HG03066 (cell line): Measurements from ENCODE around the gene MC4R.

ENCODE experiments used
- ATAC-seq: cut with Tn5 transposase; IDR thresholded peaks from one replicate; pipeline ENCODE4 v1.9.1; 2021; ENCODE audit warnings: low read depth; ENCODE audit not compliant: unreplicated experiment

MC4R gene

DNA sequence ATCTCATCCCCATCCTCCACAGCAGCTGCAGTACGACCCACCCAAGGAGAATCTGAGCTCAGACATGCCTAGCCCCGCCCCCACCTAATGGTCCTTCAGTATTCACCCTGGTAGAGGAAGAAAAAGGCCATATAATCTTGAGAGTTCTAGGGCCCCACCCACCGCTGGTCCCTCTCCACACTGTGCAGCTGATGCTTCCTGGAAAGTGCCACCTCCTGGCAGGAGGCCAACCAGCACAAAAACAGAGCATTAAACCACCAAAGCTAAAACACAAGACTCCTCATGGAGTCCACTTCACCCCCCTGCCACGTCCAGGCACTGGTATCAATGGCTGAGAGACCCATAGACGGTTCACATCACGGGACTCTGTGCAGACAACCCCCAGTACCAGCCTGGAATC lies 40.7 kb downstream of the MC4R start:
- no peak for ATAC-seq

DNA sequence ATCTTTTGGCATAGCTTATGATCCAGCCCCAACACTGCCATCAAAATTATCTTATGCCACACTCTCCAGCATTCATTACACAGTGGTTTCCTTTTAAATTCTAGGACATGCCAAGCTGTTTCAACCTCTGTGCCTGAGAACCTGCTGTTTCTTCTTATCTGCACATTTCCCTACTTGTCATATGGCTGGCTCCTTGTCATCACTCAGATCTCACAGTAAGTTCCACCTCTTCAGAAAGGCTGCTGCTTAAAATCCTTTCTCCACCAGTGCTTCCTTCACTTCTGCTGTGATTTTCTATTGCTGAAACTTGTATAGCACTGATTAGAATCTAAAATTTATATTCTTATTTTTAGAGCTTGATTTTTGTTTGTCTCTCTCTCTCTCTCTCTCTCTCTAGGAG lies 43.4 kb downstream of the MC4R start:
- ATAC-seq: no peak

DNA sequence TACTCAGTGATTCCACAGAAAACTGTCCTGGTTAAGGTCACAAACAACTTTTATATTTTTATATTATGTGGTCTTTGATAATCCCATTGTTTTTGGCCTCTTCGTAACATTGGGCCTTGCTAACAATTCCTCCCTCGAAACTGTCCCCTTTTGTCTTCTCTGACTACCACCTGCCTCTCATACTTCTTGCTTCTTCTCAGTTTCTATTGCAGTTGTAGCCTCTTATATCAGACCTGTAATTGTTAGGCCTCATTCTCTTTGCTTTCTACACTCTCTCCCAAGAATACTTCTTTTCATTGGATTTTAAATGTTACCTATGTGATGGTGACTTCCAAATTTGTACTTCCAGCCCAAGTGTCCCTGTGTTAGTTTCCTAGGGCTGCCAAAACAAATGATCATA lies 44.7 kb downstream of the MC4R start:
- ATAC-seq: no peak

DNA sequence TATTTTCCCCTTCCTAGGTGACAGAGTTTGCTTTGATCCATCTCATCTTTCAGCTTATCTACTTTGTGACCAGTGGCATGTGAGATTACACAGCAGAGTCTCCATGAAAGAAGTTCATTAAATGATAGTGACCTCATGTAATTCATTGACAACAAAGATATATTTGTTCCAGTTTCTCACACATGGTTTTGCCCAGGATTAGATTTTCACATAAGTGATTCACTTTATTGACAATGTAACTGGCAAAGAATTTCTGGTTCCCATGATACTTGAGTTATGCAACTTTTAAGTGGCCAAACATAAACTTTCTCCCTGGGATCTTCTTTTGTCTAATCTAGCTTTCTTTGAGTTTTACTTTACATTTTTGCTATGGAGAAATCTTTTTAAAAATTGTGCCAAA lies 50.0 kb downstream of the MC4R start:
- ATAC-seq: no peak
